GOT3 (cell line): ENCODE data around the gene NCKAP5L.
"Not testable (repeated sequence)": the region's sequence is repeated elsewhere in the genome, so short reads cannot be mapped to it uniquely, and the experiment has no call there.

Source experiments
- DNase-seq: peaks from one replicate; lab custom pipeline; 2025; ENCODE audit warnings: mixed read lengths; lab: John Stamatoyannopoulos, UW

Gene NCKAP5L

DNA sequence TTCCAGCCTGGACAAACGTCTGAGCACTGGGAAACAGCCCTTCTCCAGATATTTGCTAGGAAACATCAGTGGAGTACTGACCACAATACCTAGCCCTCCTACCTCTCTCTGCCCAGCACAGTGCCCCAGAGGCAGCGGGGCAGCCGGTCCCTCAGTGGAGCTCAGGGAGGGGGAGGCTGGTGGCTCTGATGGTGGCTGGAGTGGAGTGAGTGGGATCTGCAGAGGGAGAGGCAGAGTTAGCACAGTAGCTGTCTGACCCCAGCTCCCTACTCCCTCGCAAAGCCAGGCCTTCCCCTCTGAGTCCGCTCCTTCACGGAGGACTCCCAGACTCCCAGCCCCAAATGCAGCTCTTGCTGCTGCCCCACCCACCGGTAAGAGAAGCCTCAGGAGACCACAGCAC lies 30.0 kb downstream of the NCKAP5L start:
- DNase-seq = no peak

DNA sequence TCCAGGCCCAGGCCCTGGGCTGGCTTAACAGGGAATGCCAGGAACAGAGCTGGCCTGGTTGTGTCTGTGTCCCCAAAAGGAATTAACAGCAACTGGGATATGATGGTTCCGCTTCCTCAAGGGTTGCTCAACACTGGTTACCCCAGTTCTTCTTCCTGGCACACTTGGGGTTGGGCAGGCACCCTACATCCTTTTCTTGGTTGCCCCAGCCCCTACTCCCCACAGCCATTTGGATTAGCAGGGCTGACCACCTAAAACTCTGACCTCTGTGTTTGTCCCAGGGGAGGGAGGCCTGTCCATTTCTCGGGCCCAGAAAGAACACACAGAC lies 30.8 kb downstream of the NCKAP5L start:
- no peak for DNase-seq

DNA sequence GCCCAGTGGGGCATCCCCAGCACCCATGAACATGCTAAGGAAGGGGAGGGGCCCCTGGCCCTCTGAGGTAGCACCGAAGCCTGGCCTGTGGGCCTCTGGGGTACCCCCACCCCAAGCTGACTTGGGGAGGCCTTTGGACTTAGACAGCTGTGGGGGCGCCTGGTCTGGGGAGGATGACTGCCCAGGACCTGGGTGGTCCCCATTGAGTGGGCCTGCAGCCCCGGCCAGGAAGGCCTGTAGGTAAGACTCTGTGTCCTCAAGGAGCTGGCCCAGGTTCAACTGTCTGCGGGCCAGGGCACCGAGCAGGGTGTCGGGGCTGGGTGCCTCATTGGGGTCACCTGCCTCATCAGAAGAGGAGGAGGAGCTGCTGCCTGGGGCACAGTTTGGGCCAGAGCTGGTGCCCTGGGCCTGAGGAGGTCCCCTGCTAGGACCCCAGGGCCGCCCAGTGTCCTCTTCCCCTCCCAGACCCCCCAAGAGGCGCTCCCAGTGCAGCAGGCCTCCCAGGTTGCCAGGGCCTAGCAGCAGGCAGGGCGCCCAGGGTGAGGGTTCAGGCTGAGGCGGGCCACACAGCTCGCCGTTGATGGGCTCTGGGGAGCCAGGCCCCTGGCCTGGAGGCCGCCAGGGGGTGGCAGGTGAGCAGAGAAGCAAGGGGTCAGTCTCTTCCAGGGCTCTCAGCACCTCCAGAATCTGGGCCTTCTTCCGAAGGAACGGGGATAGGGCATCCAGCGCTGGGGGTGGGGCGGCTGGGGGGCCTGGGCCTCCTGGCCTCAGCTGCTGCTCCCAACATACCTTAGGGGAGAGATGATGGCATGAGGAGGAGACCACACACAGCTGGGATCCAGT lies 31.4 kb downstream of the NCKAP5L start:
- no peak for DNase-seq

DNA sequence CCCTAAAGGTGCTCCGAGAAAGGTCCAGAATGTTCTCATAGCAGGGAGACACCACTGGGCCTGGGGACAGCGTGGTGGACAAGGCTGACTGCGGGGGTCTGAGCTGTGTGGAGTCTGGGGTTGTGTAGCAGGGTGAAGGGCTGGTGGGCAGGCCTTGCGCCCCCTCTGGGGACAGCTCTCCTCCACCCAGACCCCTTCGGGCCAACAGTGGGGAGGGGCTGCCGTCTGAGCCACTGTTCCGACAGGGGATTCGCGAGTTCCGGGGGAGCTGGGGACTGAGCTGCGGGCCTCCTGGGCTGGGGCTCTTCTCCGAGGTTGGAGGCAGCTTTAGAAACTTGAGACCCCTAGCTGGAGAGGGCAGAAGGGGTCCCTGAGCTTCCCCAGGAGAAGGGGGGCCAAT lies 32.1 kb downstream of the NCKAP5L start:
- DNase-seq = no peak

DNA sequence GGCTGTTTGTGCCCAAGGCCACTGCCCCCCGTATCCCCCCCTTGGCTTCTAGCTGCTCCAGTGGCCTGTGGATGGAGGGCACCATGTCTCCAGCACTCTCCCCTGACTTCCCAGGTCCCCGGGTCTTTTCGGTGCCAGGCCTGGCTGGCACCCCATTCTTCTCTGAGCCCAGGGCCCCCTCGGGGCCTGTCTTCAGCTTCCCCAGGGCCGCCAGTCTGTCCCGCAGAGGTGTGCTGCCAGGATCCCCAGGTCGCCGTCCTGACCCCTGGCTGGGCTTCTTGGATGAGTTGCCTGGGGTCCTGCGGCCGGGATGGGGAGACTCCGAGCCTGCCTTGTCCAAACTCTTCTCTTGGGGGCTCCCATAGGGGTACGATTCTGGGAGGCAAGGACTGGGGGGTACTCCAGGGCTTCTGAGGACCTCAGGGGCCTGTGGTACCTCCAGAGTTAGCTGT lies 32.5 kb downstream of the NCKAP5L start:
- DNase-seq = no peak

DNA sequence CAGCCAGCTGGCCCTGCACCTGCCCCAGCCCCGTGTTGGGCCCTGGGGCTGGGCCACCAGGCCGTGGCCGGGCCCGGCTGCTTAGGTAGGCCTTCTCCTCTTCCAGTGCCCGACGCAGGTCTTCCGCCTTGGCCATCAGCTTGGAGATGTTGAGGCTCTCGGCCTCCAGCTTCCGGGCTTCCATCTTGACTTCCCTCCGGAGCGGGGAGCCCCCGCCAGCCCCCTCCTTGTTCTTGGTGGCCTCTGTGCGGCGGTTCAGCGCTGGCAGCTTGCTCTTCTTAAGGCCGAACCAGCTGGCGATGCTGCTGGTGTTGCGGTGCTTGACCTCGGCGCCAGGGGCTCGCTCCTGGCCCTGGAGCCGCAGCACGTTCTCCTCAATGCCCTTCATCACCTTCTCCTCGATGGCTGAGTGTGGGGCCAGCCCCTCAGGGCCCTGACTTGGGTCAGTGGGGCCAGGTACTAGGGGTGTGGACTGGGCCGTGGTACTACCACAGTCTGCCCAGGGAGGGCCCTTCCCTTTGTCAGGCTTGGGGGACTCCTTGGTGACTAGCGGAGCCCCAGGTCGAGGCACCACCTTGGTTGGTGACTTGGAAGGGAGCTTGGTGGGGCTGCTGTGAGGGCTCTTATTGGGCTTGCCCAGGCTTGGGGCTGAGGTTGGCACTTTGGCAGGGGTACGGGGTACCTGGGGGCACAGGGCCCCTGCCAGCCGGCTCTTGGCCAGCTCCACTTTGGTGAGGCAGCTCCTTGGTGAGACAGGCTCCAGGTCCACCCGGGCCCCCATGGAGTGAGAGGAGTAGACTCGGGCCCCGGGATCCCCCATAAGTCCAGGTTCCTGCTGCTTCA lies 33.2 kb downstream of the NCKAP5L start:
- no peak for DNase-seq

DNA sequence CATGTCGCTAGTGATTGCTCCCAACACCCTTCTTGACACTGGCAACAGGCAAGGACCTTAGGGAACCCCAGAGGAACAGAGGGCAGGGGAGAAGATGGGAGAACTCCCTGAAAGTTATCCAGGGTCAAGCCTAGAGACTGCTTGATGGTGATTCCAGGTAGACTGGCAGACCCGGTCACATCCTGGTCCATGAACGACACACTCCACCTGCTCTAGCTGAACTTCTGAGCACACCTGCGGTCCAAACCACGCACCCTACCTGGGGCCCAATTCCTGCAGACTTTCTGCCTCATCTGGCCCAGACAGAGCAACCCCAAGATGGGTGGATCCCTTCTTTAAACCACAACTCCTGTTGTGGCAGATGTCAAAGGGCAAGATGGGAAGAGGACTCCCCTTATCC lies 34.2 kb downstream of the NCKAP5L start:
- DNase-seq = no peak

DNA sequence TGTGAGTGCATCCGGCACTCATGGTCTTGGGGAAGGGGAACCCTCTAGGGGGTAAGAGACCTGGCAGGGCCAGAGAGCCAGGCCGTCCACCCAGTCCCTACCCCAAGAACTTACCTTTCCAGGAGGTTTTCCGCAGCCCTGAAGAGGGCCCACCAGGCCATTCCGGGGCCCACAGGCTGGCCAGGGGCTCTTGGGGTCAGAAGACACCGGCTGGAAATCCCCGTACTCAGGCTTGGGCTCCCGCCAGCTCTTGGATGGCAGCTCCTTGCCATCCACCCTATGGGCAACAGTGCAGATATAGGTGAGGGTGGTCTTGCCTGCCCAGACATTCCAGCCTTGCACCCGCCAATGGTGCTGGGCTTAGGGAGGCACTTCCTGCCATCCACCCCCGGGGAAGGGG lies 34.6 kb downstream of the NCKAP5L start:
- DNase-seq = no peak

DNA sequence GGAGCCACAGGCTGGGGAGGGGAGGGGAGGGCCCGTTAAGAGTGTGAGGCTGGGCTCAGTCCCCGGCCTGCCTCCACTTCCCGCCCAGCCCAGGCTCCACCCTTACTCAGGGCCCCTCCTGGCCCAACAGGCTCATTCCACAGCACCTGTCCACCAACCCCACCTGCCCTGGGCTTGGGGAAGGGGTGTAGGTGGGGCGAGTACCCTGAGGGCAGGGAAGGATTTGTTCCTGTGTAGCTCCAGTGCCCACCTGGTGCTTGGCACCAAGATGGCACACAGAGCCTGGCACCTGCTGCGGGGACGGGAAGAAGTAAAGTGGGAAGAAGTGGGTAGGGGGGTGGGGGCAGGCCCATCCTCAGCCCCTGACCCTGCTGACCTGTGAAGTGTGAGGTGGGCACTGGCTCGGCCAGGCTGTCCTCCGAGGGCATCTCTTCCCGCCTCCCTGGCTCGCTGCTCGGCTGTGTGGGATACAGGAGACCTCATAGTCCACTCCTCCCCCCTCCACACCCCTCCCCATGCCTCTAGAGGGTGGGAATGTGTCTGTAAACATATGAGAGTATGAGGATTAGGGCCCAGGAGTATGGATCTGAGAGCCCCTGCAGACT lies 35.1 kb downstream of the NCKAP5L start:
- no peak for DNase-seq

DNA sequence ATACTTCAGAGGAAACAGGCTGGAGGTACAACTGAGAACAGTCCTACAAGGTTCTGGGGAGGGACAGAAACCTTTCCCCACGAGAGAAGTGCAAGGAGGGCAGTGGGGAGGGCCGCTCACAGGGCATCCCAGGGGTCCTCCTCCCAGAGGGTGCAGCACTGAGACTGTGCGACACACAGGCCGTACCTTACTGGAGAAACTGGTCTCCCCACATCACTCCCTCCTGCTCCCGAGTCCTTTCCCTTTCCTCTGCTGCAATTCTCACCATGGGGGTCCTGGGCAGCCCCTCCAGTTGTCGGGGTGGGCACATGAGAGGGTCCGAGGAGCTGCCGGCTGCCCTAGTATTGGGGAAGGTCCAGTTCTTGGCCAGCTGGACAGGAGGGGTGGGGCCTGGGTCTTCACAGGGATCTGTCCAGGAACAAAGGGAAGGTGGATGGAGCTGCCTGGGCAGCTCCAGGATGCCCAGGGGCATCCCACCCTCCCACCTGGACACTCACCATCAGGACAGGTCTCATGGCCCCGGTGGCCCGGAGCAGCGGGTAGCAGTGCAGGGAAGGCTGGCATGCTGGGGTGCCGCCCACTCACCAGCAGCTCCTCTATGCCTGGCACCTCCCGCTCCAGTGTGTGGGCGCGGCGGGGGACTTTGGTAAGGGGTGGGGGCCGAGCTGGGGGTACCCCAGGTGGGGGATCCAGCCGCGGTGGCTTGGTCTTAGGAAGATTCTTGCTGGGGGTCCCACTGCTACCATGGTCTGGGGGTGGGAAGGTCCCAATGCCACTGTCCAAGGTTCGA lies 35.8 kb downstream of the NCKAP5L start:
- DNase-seq = no peak

DNA sequence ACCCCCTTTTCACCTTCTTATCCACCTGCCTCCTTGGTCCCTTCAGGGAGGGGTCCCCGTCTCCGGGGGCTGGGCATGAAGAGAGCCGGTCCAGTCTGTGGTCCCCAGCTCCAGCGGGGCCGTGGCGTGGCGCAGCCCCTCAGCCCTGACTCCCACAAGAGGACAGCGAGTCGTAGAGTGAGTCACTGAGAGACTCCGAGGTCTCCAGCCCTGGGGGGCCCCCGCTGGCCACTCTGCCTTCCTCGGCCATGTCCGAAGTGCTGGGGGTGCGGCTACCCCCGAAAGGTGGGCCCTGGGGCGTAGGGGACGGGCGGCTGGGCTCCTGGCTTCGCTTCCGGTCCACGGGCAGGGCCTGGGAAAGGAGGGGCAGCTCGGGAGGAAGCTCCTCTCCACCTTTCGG lies 36.5 kb downstream of the NCKAP5L start:
- DNase-seq = no peak

DNA sequence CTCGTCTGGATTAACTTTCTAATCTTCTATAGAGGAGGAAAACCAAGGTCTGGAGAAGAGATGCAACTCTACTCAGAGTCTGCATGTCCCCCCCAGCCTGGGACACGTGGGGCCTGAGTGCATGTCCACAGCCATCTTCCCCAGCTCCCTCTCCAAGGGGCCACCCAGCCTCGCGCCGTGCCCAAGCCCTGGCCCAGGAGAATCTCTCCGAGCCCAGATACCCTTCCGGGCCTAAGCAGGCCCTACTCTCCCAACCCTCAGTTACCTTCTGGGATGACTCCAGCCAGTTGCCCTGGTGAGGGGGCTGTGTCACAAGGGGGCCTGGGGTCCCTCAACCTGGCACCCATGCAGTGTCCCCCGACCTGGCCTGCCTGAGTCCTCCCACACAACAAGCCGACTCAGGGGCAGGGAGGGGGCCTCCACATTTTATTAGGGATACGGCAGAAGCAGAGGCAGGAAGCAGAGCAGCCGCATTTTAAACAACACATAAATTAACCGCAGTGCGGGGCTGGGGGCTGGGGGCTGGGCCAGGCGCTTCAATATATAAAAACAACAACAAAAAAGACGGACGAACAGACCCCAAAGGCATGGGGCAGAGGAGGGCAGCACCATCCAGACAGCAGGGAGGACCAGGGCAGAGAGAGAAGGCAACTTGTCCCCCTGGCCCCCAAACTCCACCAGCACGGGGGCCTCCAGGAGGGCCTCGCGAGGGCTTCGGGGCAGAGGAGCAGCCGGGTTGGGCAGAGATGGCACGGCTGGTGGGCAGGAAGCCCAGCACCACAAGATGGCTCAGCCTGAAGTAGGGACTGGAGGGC lies 37.3 kb downstream of the NCKAP5L start:
- DNase-seq = no peak

DNA sequence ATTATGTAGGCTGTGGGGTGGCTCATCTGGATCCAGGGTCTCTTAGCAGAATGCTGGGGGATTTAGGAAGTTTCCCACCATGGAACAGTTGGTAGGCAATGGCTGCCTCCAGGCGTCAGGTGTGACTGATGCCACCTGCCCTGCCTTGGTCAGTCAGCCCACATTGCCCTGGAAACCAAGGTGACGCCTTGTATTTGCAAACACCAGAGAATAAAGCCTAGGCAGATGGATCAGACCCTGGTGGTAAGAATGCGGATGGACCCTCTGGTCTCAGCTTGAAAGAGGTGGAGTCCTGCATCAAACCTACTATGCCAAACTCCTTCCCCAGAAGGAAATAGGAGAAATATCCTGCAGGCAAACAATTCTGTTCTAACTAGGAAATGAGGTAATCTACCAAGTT lies 38.2 kb downstream of the NCKAP5L start:
- DNase-seq = no peak

DNA sequence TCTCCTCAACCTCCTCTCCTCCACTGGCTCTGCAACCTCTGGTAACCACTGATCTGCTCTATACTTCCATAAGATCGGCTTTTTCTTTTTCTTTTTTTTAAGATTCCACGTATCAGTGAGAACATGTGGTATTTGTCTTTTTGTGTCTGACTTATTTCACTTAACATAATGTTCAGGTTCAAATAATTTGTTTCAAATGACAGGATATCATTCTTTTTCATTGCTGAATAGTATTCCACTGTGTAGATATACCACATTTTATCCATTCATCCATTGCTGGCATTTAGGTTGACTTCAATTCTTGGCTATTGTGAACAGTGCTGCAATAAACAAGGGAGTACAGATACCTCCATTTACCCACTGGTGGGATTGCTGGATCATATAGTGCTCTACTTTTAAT lies 40.5 kb downstream of the NCKAP5L start:
- DNase-seq = no peak

DNA sequence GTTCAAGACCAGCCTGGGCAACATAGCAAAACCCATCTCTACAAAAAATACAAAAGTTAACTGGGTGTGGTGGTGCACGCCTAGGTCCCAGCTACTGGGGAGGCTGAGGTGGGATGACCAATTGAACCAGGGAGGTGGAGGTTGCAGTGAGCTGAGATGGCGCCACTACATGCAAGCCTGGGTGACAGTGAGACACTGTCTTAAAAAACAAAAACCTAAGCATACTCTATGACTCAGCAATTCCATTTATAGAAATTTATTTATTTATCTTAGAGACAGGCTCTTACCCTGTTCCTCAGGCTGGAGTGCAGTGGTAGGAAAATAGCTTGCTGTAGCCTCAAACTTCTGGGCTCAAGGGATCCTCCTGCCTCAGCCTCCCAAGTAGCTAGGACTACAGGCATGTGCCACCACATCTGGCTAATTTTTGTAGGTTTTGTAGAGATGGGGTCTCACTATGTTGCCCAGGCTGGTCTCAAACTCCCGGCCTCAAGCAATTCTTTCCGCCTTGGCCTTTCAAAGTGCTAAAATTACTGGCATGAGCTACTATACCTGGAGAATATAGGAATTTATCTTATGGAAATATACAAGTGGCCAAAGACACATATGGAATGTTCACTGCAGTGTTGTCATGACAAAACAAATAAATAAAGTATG lies 43.3 kb downstream of the NCKAP5L start:
- DNase-seq = no peak

DNA sequence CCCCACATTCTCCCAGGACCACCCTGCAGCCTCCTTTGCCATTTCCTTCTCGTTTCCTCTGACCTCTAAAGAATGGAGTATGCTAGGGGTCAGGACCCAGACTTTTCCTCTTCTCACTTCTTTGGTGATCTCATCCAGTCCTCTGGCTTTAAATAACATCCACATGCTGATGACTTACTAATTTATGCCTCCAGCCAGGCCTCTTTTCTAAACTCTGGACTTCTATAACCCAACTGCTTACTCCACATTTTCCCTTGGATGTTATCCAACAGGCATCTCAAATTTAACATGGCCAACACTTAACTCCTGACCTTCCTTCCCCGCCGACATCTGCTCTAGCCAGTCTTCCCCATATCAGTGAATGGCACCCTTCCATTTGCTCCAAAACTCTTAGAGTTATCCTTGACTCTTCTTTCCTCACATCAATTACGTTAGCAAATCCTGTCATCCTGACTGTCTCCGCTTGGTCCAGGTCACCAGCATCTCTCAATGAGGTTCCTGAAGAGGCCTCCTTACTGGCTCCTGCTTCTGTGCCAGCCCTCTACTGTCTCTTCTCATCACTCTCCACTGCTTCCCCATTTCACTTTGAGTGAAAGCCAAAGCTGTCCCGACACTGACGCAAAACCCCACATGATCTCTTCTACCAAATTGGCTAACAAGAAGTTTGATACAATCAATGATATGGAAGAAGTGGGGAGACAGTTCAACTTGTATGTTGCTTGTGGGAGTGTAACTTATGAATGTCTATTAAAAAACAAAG lies 44.1 kb downstream of the NCKAP5L start:
- DNase-seq = no peak

DNA sequence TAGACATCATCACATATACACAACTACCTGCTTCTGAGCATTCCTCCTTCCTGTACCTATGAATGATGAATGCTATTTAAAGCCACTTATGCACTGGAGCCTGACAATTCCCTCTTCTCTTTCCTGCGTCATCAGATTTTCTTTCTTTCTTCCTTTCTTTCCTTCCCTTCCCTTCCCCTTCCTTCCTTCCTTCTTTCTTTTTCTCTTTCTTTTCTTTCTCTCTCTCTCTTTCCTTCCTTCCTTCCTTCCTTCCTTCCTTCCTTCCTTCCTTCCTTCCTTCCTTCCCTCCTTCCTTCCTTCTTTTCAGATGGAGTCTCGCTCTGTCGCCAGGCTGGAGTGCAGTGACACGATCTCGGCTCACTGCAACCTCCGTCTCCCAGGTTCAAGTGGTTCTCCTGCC lies 47.3 kb downstream of the NCKAP5L start:
- not testable (repeated sequence) for DNase-seq

DNA sequence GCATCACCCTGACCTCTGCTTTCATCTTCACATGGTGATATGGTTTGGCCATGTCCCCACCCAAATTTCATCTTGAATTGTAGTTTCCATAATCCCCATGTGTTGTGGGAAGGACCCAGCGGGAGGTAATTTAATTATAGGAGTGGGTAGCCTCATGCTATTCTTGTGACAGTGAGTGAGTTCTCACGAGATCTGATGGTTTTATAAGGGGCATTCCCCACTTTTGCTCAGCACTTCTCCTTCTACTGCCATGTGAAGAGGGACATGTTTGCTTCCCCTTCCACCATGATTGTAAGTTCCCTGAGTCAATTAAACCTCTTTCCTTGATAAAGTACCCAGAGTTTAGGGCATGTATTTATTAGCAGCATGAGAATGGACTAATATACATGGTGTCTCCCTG lies 48.6 kb downstream of the NCKAP5L start:
- DNase-seq = no peak

DNA sequence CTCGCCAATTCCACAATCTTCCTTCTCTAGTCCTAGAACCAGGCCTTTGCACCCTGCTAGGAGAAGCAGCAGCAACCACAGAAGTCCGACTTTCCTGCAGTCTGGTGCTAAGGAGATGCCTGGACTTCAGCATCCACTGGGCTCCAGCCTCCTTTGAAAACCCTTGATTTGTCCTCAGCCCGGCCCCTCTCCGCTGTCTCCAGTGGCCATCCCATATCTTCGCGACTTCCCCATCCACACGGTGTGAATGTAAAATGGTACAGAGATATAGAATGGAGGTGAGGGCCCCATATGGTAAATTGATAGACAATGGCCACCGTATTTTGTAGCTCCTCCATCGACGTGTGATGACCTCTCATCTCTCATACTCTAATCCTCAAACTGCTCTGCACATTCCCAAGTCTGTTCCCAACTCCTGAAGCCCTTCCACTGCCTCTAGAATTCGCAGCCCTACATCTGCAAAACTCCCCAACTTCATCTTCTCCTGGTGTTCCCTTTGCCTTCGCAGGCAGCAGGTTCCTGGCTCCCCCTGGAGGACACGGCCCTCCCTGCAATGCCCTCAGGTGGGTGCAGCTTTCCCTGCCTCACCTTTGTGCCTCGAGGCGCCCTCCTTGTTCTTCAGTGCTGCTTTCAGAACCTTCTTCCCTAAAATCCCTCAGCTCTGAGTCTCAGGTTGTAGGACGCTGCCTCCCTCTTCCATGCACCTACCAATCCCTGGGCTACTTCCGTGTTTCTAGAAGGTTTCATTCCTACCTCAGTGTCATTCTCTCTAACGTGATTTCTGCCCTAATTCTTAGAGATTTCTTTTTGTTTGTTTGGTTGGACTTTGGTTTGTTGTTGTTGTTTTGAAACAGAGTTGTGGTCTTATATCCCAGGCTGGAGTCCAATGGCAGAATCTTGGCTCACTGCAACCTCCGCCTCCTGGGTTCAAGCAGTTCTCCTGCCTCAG lies 50.1 kb downstream of the NCKAP5L start:
- DNase-seq = no peak
